Right lobe of liver (tissue), 6 donors: Measurements from ENCODE around the gene NRIP3. TPM values are rescaled to one million over a fixed set of nuclear protein-coding genes. Genes with fewer than 3 reads are reported as not detected.

ENCODE experiments used
- ATAC-seq, 4 donors: fragments of 200-7000 bp; cut with Tn5 transposase; one replicate each; pipeline ENCODE4 v1.9.1; 2020; ENCODE audit warnings: mild to moderate bottlenecking in 4 of 4, moderate library complexity in 4 of 4
- DNase-seq, 3 donors: peaks; one replicate each; pipeline ENCODE4 v3.0.0-alpha.2; 2020
- H3K27ac ChIP-seq, 3 donors: fragments of 200-600 bp; one replicate each; pipeline ENCODE4 v1.8.0; 2022
- H3K27me3 ChIP-seq, 2 donors: fragments of 200-600 bp; one replicate each; pipeline ENCODE4 v1.8.0; 2022
- H3K36me3 ChIP-seq, 4 donors: fragments of 200-600 bp; sonication (generic) in 1 of 4; one replicate each; pipeline versions ENCODE4 v1.5.1 to v1.8.0; 2017 to 2022; ENCODE audit warnings: control low read depth in 1 of 4
- H3K4me1 ChIP-seq, 4 donors: fragments of 200-600 bp; sonication (generic) in 1 of 4; one replicate each; pipeline versions ENCODE4 v1.5.1 to v1.8.0; 2017 to 2022; ENCODE audit warnings: control low read depth in 1 of 4
- H3K4me3 ChIP-seq, 3 donors: fragments of 200-600 bp; one replicate each; pipeline ENCODE4 v1.8.0; 2022
- H3K9me3 ChIP-seq, 4 donors: fragments of 200-600 bp; sonication (generic) in 1 of 4; one replicate each; pipeline versions ENCODE4 v1.5.1 to v1.8.0; 2017 to 2022; ENCODE audit warnings: control low read depth in 1 of 4
- CTCF ChIP-seq, 4 donors: fragments of 200-600 bp in 3 of 4; fragments of 450-650 bp in 1 of 4; IDR thresholded peaks; one replicate each; pipeline versions ENCODE4 v1.5.1 to v1.8.0; 2016 to 2022; ENCODE audit warnings: antibody characterized with exemption in 4 of 4, mild to moderate bottlenecking in 2 of 4
- POLR2A ChIP-seq: fragments of 450-650 bp; IDR thresholded peaks from one replicate; pipeline ENCODE4 v1.6.1; 2017; ENCODE audit warnings: antibody characterized with exemption, mild to moderate bottlenecking
- WGBS: methylation state at CpG from one replicate; pipeline ENCODE4 v1.1.6; 2018; ENCODE audit warnings: low coverage, low lambda C conversion rate; ENCODE audit not compliant: insufficient coverage; ENCODE audit errors: missing lambda C conversion rate; 5-methylcytosine and 5-hydroxymethylcytosine counted together
- intact Hi-C, 2 donors: fragments of 100-400 bp; cut with DNase I; formaldehyde crosslinking; loops; one replicate each; pipeline versions ENCODE4 v1.11.2 to v1.14.1; 2022
- total RNA-seq, 6 experiments: library from RNA; depleted of rRNA in 2 of 6; stranded (reverse); fragments of >200 nt in 2 of 6; fragmentation: NEBNext Ultra II Directional in 3 of 6; extraction: Animal tissue kit (Norgen Biotek cat#: 25700) in 3 of 6; gene quantifications; one replicate each; pipeline versions ENCODE4 v1.1.0 to v1.2.4, GENCODE V29; 2016 to 2023
- donor health status: DM: no; HTN: yes; CAD: no.
- donor health status: DM: no; HTN: no; CAD: no.
- donor health status: DM: no; HTN: no; CAD: no.
- donor health status: DM: no; HTN: yes; CAD: no.
- donor health status: DM: no; HTN: yes; CAD: no.

NRIP3 gene
- total RNA-seq, 6 experiments from 2014 or later, result 0.31 to 0.84 (median 0.37) TPM; not detected in 2

- H3K36me3 ChIP-seq, result no peaks in the 10 kb centered on the region
- no peak for TF ChIP-seq POLR2A
- no peak for TF ChIP-seq CTCF (IDR thresholded peaks at IDR 0.05)
- no peaks in the 10 kb centered on the region for H3K27me3 ChIP-seq
- intact Hi-C loops, result no loop called here
- H3K4me1 ChIP-seq, result no peaks in the 10 kb centered on the region
- no peaks in the 10 kb centered on the region for H3K9me3 ChIP-seq
- H3K4me3 ChIP-seq, result no peak overlapping the region
- 75% methylated on average over 5 of the region's 9 CpGs for WGBS
- DNase-seq, result peak in 1 of 3 donors; percentile 24
- no peak for ATAC-seq
- no peak overlapping the region for H3K27ac ChIP-seq
Observed at GRCh38 chr11:9039198-9039597, 35.4 kb upstream of the NRIP3 start.

GRCh38 chr11:9038541-9038940 is 34.7 kb upstream of the NRIP3 start:
- intact Hi-C loops, result no loop called here
- no peak for TF ChIP-seq CTCF (IDR thresholded peaks at IDR 0.05)
- no peak for TF ChIP-seq POLR2A
- no peaks in the 10 kb centered on the region for H3K4me1 ChIP-seq
- no peak overlapping the region for H3K4me3 ChIP-seq
- no peaks in the 10 kb centered on the region for H3K27me3 ChIP-seq
- DNase-seq (peak in 1 of 3 donors; percentile 15), ATAC-seq (peak in 3 of 4 donors; percentile 52 to 70 (median 65))
- no peaks in the 10 kb centered on the region for H3K9me3 ChIP-seq
- H3K36me3 ChIP-seq, result no peaks in the 10 kb centered on the region
- WGBS, result 84% methylated on average over 3 of the region's 3 CpGs
- H3K27ac ChIP-seq, result no peak overlapping the region

GRCh38 chr11:9037963-9038362 is 34.2 kb upstream of the NRIP3 start:
- Histone ChIP-seq H3K9me3 (no peaks in the 10 kb centered on the region), H3K27me3 (no peaks in the 10 kb centered on the region), H3K4me3 (no peak overlapping the region), H3K4me1 (no peaks in the 10 kb centered on the region), H3K27ac (no peak overlapping the region), H3K36me3 (no peaks in the 10 kb centered on the region)
- 63% methylated on average over 1 of the region's 1 CpG for WGBS
- DNase-seq, result no peak
- TF ChIP-seq CTCF (IDR thresholded peaks at IDR 0.05), result no peak
- no peak for ATAC-seq
- intact Hi-C loops, result no loop called here

GRCh38 chr11:9037046-9037780 is 33.4 kb upstream of the NRIP3 start:
- Histone ChIP-seq H3K27ac (no peak overlapping the region), H3K4me3 (no peak overlapping the region), H3K27me3 (no peaks in the 10 kb centered on the region), H3K9me3 (no peaks in the 10 kb centered on the region), H3K36me3 (no peaks in the 10 kb centered on the region), H3K4me1 (no peaks in the 10 kb centered on the region)
- TF ChIP-seq POLR2A (no peak), CTCF (IDR thresholded peaks at IDR 0.05) (no peak)
- DNase-seq (no peak), ATAC-seq (no peak)
- WGBS, result 81% methylated on average over 4 of the region's 7 CpGs
- intact Hi-C loops, result no loop called here
